IMR-90 (cell line): ENCODE measurements around the gene E2F8. TPM values are rescaled to one million over a fixed set of nuclear protein-coding genes. Genes with fewer than 3 reads are reported as not detected.

Experiments
- ATAC-seq: fragments of 200-7000 bp; cut with Tn5 transposase; 2 replicates; pipeline ENCODE4 v1.9.1; 2020; ENCODE audit warnings: low read depth, mild to moderate bottlenecking, moderate library complexity
- BruUV-seq: library from RNA; stranded (reverse); fragments of 400-500 nt; replicated peaks from 2 replicates; lab custom pipeline; 2021; lab: Mats Ljungman, UMichigan
- CTCF ChIA-PET: fragments of 300-600 bp; formaldehyde crosslinking; extraction: SDS; loops from one replicate; lab custom pipeline; 2021; ENCODE audit warnings: antibody characterized with exemption; lab: Yijun Ruan, JAX
- POLR2A ChIA-PET: fragments of 300-600 bp; sonication (Branson Sonifier 250); formaldehyde crosslinking; loops from one replicate; lab custom pipeline; 2022; ENCODE audit warnings: antibody characterized with exemption; ENCODE audit not compliant: unreplicated experiment; lab: Charles Lee
- DNase-seq: peaks from one replicate; pipeline ENCODE4 v3.0.0; 2013
- H2AFZ ChIP-seq: replicated peaks from 2 replicates; pipeline ENCODE3; 2013; ENCODE audit warnings: low read length, mild to moderate bottlenecking; ENCODE audit not compliant: poor library complexity
- H2AK5ac ChIP-seq: 2 replicates; pipeline ENCODE4 v1.6.1; 2013; ENCODE audit warnings: low read depth, low read length, inconsistent platforms
- H2AK9ac ChIP-seq: replicated peaks from 2 replicates; pipeline ENCODE3; 2013; ENCODE audit warnings: mild to moderate bottlenecking, low read depth, low read length, moderate library complexity; ENCODE audit not compliant: poor library complexity
- H2BK120ac ChIP-seq: 2 replicates; pipeline ENCODE4 v1.6.1; 2013; ENCODE audit warnings: low read depth, low read length, inconsistent platforms
- H2BK15ac ChIP-seq: 3 replicates; pipeline ENCODE4 v1.6.1; 2013; ENCODE audit warnings: low read depth, low read length, inconsistent platforms
- H2BK20ac ChIP-seq: 2 replicates; pipeline ENCODE4 v1.6.1; 2013; ENCODE audit warnings: low read depth, mild to moderate bottlenecking, inconsistent platforms, low read length, moderate library complexity
- H2BK5ac ChIP-seq: 2 replicates; pipeline ENCODE4 v1.6.1; 2013; ENCODE audit warnings: mild to moderate bottlenecking, low read depth, low read length, inconsistent platforms; ENCODE audit not compliant: poor library complexity, severe bottlenecking
- H3K14ac ChIP-seq: replicated peaks from 2 replicates; pipeline ENCODE4 v1.6.1; 2013; ENCODE audit warnings: low read depth, low read length, inconsistent platforms
- H3K18ac ChIP-seq: 2 replicates; pipeline ENCODE4 v1.6.1; 2013; ENCODE audit warnings: low read depth, low read length, control low read depth
- H3K23ac ChIP-seq: 2 replicates; pipeline ENCODE4 v1.6.1; 2013; ENCODE audit warnings: low read depth, low read length, inconsistent platforms
- H3K27ac ChIP-seq: 2 replicates; pipeline ENCODE4 v1.5.1; 2013; ENCODE audit warnings: mild to moderate bottlenecking, control low read depth, low read length; ENCODE audit not compliant: insufficient read depth
- H3K27me3 ChIP-seq: 2 replicates; pipeline ENCODE4 v1.6.1; 2013; ENCODE audit warnings: low read length; ENCODE audit not compliant: control insufficient read depth, insufficient read depth
- H3K36me3 ChIP-seq: 2 replicates; pipeline ENCODE4 v1.6.1; 2013; ENCODE audit warnings: low read length, mixed read lengths; ENCODE audit not compliant: control insufficient read depth, insufficient read depth
- H3K4ac ChIP-seq: 2 replicates; pipeline ENCODE4 v1.6.1; 2013; ENCODE audit warnings: low read depth, low read length, inconsistent platforms
- H3K4me1 ChIP-seq: 2 replicates; pipeline ENCODE4 v1.6.1; 2013; ENCODE audit warnings: low read length, mixed read lengths; ENCODE audit not compliant: control insufficient read depth, insufficient read depth
- H3K4me2 ChIP-seq: 2 replicates; pipeline ENCODE4 v1.6.1; 2013; ENCODE audit warnings: low read depth, mild to moderate bottlenecking, control low read depth, low read length, moderate library complexity
- H3K4me3 ChIP-seq: 2 replicates; pipeline ENCODE4 v1.5.1; 2013; ENCODE audit warnings: low read depth, mild to moderate bottlenecking, control low read depth, low read length, moderate library complexity; ENCODE audit not compliant: insufficient read depth
- H3K56ac ChIP-seq: 2 replicates; pipeline ENCODE4 v1.6.1; 2013; ENCODE audit warnings: low read length, inconsistent platforms; ENCODE audit not compliant: insufficient read depth; ENCODE audit errors: extremely low read depth
- H3K79me1 ChIP-seq, 2 experiments: 2 replicates each; pipeline ENCODE4 v1.6.1; 2013; ENCODE audit warnings: low read length in 2 of 2, inconsistent platforms in 1 of 2, low read depth in 1 of 2
- H3K9ac ChIP-seq: 2 replicates; pipeline ENCODE4 v1.6.1; 2013; ENCODE audit warnings: low read depth, low read length, control low read depth
- H3K9me1 ChIP-seq: 2 replicates; pipeline ENCODE4 v1.6.1; 2013; ENCODE audit warnings: low read length, inconsistent platforms; ENCODE audit not compliant: insufficient read depth
- H3K9me3 ChIP-seq: 2 replicates; pipeline ENCODE4 v1.6.1; 2013; ENCODE audit warnings: low read length; ENCODE audit not compliant: control insufficient read depth, insufficient read depth
- H4K20me1 ChIP-seq: 2 replicates; pipeline ENCODE4 v1.6.1; 2013; ENCODE audit warnings: low read length, inconsistent platforms; ENCODE audit not compliant: insufficient read depth
- H4K5ac ChIP-seq: 2 replicates; pipeline ENCODE4 v1.6.1; 2013; ENCODE audit warnings: mild to moderate bottlenecking, low read depth, low read length, control low read depth
- H4K8ac ChIP-seq, 2 experiments: 2 replicates each; pipeline ENCODE4 v1.6.1; 2013; ENCODE audit warnings: low read depth in 2 of 2, low read length in 2 of 2, control low read depth in 1 of 2, inconsistent platforms in 1 of 2
- H4K91ac ChIP-seq: 2 replicates; pipeline ENCODE4 v1.6.1; 2013; ENCODE audit warnings: low read depth, low read length, inconsistent platforms; ENCODE audit not compliant: insufficient read depth
- BHLHE40 ChIP-seq: fragments of 150-350 bp; IDR thresholded peaks from 2 replicates; pipeline ENCODE4 v1.6.1; 2016; ENCODE audit warnings: mild to moderate bottlenecking, low read depth, low read length
- CEBPB ChIP-seq: IDR thresholded peaks from 2 replicates; pipeline ENCODE4 v1.6.1; 2012; ENCODE audit warnings: low read depth, low read length, improper control_type of control experiment
- CHD1 ChIP-seq: IDR thresholded peaks from 2 replicates; pipeline ENCODE4 v1.6.1; 2012; ENCODE audit warnings: low read depth, low read length, improper control_type of control experiment
- CTCF ChIP-seq: conservative IDR thresholded peaks from 2 replicates; pipeline ENCODE4 v1.5.1; 2012; ENCODE audit warnings: mild to moderate bottlenecking, low read depth, low read length, improper control_type of control experiment
- ELK1 ChIP-seq: fragments of 150-350 bp; IDR thresholded peaks from 2 replicates; pipeline ENCODE4 v1.6.1; 2016; ENCODE audit warnings: low read depth, mild to moderate bottlenecking, low read length, moderate library complexity, borderline replicate concordance
- FOS ChIP-seq: fragments of 150-350 bp; IDR thresholded peaks from 2 replicates; pipeline ENCODE4 v1.6.1; 2016; ENCODE audit warnings: low read depth, low read length
- MAFK ChIP-seq: IDR thresholded peaks from 2 replicates; pipeline ENCODE4 v1.6.1; 2012; ENCODE audit warnings: low read depth, low read length, improper control_type of control experiment
- MAZ ChIP-seq: IDR thresholded peaks from 2 replicates; pipeline ENCODE4 v1.6.1; 2012; ENCODE audit warnings: low read depth, mild to moderate bottlenecking, low read length, improper control_type of control experiment, moderate library complexity, borderline replicate concordance
- MXI1 ChIP-seq: IDR thresholded peaks from 2 replicates; pipeline ENCODE4 v1.6.1; 2012; ENCODE audit warnings: low read depth, mild to moderate bottlenecking, low read length, moderate library complexity, borderline replicate concordance
- NFE2L2 ChIP-seq: fragments of 150-350 bp; IDR thresholded peaks from 2 replicates; pipeline ENCODE4 v1.6.1; 2016; ENCODE audit warnings: low read depth, mild to moderate bottlenecking, low read length
- POLR2A ChIP-seq: IDR thresholded peaks from 2 replicates; pipeline ENCODE4 v1.6.1; 2012; ENCODE audit warnings: mild to moderate bottlenecking, low read depth, low read length
- RAD21 ChIP-seq: IDR thresholded peaks from 2 replicates; pipeline ENCODE4 v1.6.1; 2012; ENCODE audit warnings: low read length, improper control_type of control experiment
- RCOR1 ChIP-seq: IDR thresholded peaks from 2 replicates; pipeline ENCODE4 v1.6.1; 2012; ENCODE audit warnings: mild to moderate bottlenecking, low read length, improper control_type of control experiment; ENCODE audit not compliant: insufficient replicate concordance
- RFX5 ChIP-seq: IDR thresholded peaks from 2 replicates; pipeline ENCODE4 v1.8.0; 2012; ENCODE audit warnings: low read depth, mild to moderate bottlenecking, low read length, moderate library complexity
- SMC3 ChIP-seq: fragments of 150-350 bp; IDR thresholded peaks from 2 replicates; pipeline ENCODE4 v1.6.1; 2016; ENCODE audit warnings: low read depth, mild to moderate bottlenecking, antibody characterized with exemption, low read length, moderate library complexity
- USF2 ChIP-seq: fragments of 150-350 bp; IDR thresholded peaks from 2 replicates; pipeline ENCODE4 v1.6.1; 2017; ENCODE audit warnings: mild to moderate bottlenecking, antibody characterized with exemption, low read length, low read depth
- WGBS, 2 experiments: methylation state at CpG; one replicate each; pipeline versions ENCODE4 v1.1.5 to v1.1.7; 2013; ENCODE audit warnings: missing lambda C conversion rate in 2 of 2; ENCODE audit not compliant: insufficient read length in 1 of 2; ENCODE audit errors: extremely low coverage in 2 of 2; 5-methylcytosine and 5-hydroxymethylcytosine counted together
- dilution Hi-C: fragments of 300-500 bp; cut with HindIII; formaldehyde crosslinking; loops from one replicate; pipeline ENCODE4 v1.14.3; 2018; ENCODE audit warnings: low sequenced_read_pairs; ENCODE audit not compliant: unreplicated experiment
- in situ Hi-C: fragments of 300-500 bp; cut with MboI; formaldehyde crosslinking; loops from 3 replicates; pipeline ENCODE4 v1.14.3; 2019; ENCODE audit warnings: low sequenced_read_pairs, inconsistent platforms, mixed read lengths
- intact Hi-C: fragments of 100-400 bp; cut with micrococcal nuclease; formaldehyde crosslinking; loops from 2 replicates; pipeline ENCODE4 v1.10.0; 2022
- polyA plus RNA-seq, 3 experiments: library from polyadenylated mRNA; depleted of rRNA; stranded (reverse); fragments of >200 nt; gene quantifications; 2 replicates each; pipeline ENCODE4 v1.2.3, GENCODE V29; 2012; ENCODE audit warnings: low replicate concordance in 1 of 3
- total RNA-seq: library from RNA; depleted of rRNA; stranded (reverse); fragments of >200 nt; gene quantifications from 2 replicates; pipeline ENCODE4 v1.2.3, GENCODE V29; 2012

E2F8 gene
- total and polyA plus RNA-seq, 2 of the 4 experiments (the other 2 are of a cell fraction) = 1.1 to 2.3 TPM

GRCh38 chr11:19283991-19284390, 43.2 kb upstream of the E2F8 start:
- Histone ChIP-seq H4K20me1 (no peaks in the 10 kb centered on the region), H3K9me1 (no peaks in the 10 kb centered on the region), H3K9ac (no peak overlapping the region), H3K79me1 (no peaks in the 10 kb centered on the region), H3K27ac (no peak overlapping the region), H3K18ac (no peak overlapping the region), H3K4me2 (no peak overlapping the region), H2AK5ac (no peak overlapping the region), H3K4me1 (no peaks in the 10 kb centered on the region), H2AFZ (no peak overlapping the region), H4K8ac (no peak overlapping the region), H3K4ac (no peak overlapping the region), H4K5ac (no peak overlapping the region), H3K9me3 (no peaks in the 10 kb centered on the region), H2BK20ac (no peak overlapping the region), H4K91ac (no peak overlapping the region), H3K4me3 (no peak overlapping the region), H3K36me3 (no peaks in the 10 kb centered on the region), H3K56ac (no peak overlapping the region), H3K27me3 (peaks cover 20% of the 10 kb centered on the region), H3K23ac (no peak overlapping the region), H2BK120ac (no peak overlapping the region), H2AK9ac (peak overlapping the region; percentile 24), H2BK15ac (no peak overlapping the region), H2BK5ac (no peak overlapping the region), H3K14ac (no peak overlapping the region)
- TF ChIP-seq ELK1 (no peak), MXI1 (no peak), CEBPB (no peak), CHD1 (no peak), RFX5 (no peak), FOS (no peak), MAZ (no peak), USF2 (no peak), RAD21 (no peak), BHLHE40 (no peak), MAFK (no peak), NFE2L2 (no peak), SMC3 (no peak), CTCF (no peak), POLR2A (no peak), RCOR1 (no peak)
- ChIA-PET POLR2A (no interaction called here), CTCF (no interaction called here)
- dilution Hi-C loops (no loop called here), intact Hi-C loops (no loop called here), in situ Hi-C loops (no loop called here)
- DNase-seq (no peak), ATAC-seq (no peak)
- no TSS peak for BruUV-seq
- WGBS, 2 experiments = no CpG with 5 or more reads among the region's 3 CpGs
